Sigmoid colon (tissue), 7 donors: ENCODE results near the gene NFRKB. TPM values are rescaled to one million over a fixed set of nuclear protein-coding genes. Genes with fewer than 3 reads are reported as not detected.

Source experiments
- DNase-seq: peaks from one replicate; pipeline ENCODE4 v3.0.0-alpha.2; 2019
- H3K27ac ChIP-seq, 4 donors: fragments of 200-600 bp; sonication (generic); one replicate each; pipeline ENCODE4 v1.5.1; 2016 to 2019; ENCODE audit warnings: mild to moderate bottlenecking in 1 of 4
- H3K27me3 ChIP-seq, 3 donors: fragments of 200-600 bp; sonication (generic); one replicate each; pipeline ENCODE4 v1.5.1; 2019; ENCODE audit warnings: mild to moderate bottlenecking in 1 of 3
- H3K36me3 ChIP-seq, 4 donors: fragments of 200-600 bp; sonication (generic); one replicate each; pipeline ENCODE4 v1.5.1; 2016 to 2019
- H3K4me1 ChIP-seq, 4 donors: fragments of 200-600 bp; sonication (generic); one replicate each; pipeline ENCODE4 v1.5.1; 2017 to 2019
- H3K4me3 ChIP-seq, 4 donors: fragments of 200-600 bp; sonication (generic); one replicate each; pipeline ENCODE4 v1.5.1; 2017 to 2019; ENCODE audit warnings: mild to moderate bottlenecking in 2 of 4, moderate library complexity in 1 of 4
- H3K9me3 ChIP-seq, 4 donors: fragments of 200-600 bp in 3 of 4; sonication (generic) in 3 of 4; one replicate each; pipeline versions ENCODE4 v1.5.1 to v1.6.1; 2013 to 2019
- CTCF ChIP-seq, 4 experiments: fragments of 450-650 bp in 3 of 4; fragments of 200-600 bp in 1 of 4; IDR thresholded peaks; one replicate each; pipeline ENCODE4 v1.5.1; 2016 to 2019; ENCODE audit warnings: antibody characterized with exemption in 4 of 4, mild to moderate bottlenecking in 3 of 4, moderate library complexity in 2 of 4
- EP300 ChIP-seq, 4 donors: sonication (generic); formaldehyde crosslinking; IDR thresholded peaks; one replicate each; pipeline ENCODE4 v1.6.1; 2017; ENCODE audit warnings: antibody characterized with exemption in 4 of 4
- POLR2A ChIP-seq, 2 donors: fragments of 450-650 bp; IDR thresholded peaks; one replicate each; pipeline ENCODE4 v1.6.1; 2016; ENCODE audit warnings: antibody characterized with exemption in 2 of 2, mild to moderate bottlenecking in 2 of 2, moderate library complexity in 2 of 2
- POLR2AphosphoS5 ChIP-seq, 4 donors: sonication (generic); formaldehyde crosslinking; IDR thresholded peaks; one replicate each; pipeline ENCODE4 v1.6.1; 2017; ENCODE audit warnings: antibody characterized with exemption in 4 of 4
- WGBS, 2 donors: extraction: QIAGEN DNeasy Blood & Tissue Kit; methylation state at CpG; one replicate each; pipeline ENCODE4 v1.1.7; 2013; 5-methylcytosine and 5-hydroxymethylcytosine counted together
- intact Hi-C: fragments of 100-400 bp; cut with DNase I; formaldehyde crosslinking; loops from one replicate; pipeline ENCODE4 v1.15.1; 2023
- polyA plus RNA-seq, 3 donors: library from polyadenylated mRNA; stranded (reverse); fragments of 200-250 nt; gene quantifications; one replicate each; pipeline ENCODE4 v1.2.3, GENCODE V29; 2013
- total RNA-seq, 4 donors: library from RNA; depleted of rRNA; stranded (reverse); fragments of >200 nt; gene quantifications; one replicate each; pipeline ENCODE4 v1.1.0, GENCODE V29; 2016
- donor health status: healthy with polysubstance abuse.
- donor health status: Bipolar disorder and iron deficiency.
- donor health status: healthy.

Gene NFRKB
- total and polyA plus RNA-seq, 7 donors: 3.5 to 24.7 (median 20.7) TPM

- no peak overlapping the region for H3K4me3 ChIP-seq
- peaks cover 0 to 16% (median 2%) of the 10 kb centered on the region in 4 donors for H3K36me3 ChIP-seq
- intact Hi-C loops: no loop called here
- WGBS, 2 donors: 92% methylated on average over 8 of the region's 8 CpGs
- H3K27ac ChIP-seq: no peak overlapping the region
- peaks cover 0 to 4% (median 2%) of the 10 kb centered on the region in 4 donors for H3K4me1 ChIP-seq
- H3K9me3 ChIP-seq: no peaks in the 10 kb centered on the region
- no peak for DNase-seq
- TF ChIP-seq EP300 (IDR thresholded peaks at IDR 0.05) (no peak), POLR2AphosphoS5 (IDR thresholded peaks at IDR 0.05) (no peak), POLR2A (IDR thresholded peaks at IDR 0.05) (no peak), CTCF (IDR thresholded peaks at IDR 0.05) (no peak)
- no peaks in the 10 kb centered on the region for H3K27me3 ChIP-seq
Observed at GRCh38 chr11:129856036-129856435, 39.3 kb downstream of the NFRKB start.

GRCh38 chr11:129855086-129855485 lies 40.3 kb downstream of the NFRKB start:
- WGBS, 2 donors: 92% methylated on average over 11 of the region's 11 CpGs
- intact Hi-C loops: no loop called here
- TF ChIP-seq EP300 (IDR thresholded peaks at IDR 0.05) (no peak), POLR2A (IDR thresholded peaks at IDR 0.05) (no peak), POLR2AphosphoS5 (IDR thresholded peaks at IDR 0.05) (no peak), CTCF (IDR thresholded peaks at IDR 0.05) (no peak)
- Histone ChIP-seq H3K4me1 (peaks cover 0 to 4% (median 2%) of the 10 kb centered on the region in 4 donors), H3K36me3 (peaks cover 0 to 10% (median 1%) of the 10 kb centered on the region in 4 donors), H3K4me3 (no peak overlapping the region), H3K27me3 (no peaks in the 10 kb centered on the region), H3K9me3 (no peaks in the 10 kb centered on the region), H3K27ac (no peak overlapping the region)
- no peak for DNase-seq

DNA sequence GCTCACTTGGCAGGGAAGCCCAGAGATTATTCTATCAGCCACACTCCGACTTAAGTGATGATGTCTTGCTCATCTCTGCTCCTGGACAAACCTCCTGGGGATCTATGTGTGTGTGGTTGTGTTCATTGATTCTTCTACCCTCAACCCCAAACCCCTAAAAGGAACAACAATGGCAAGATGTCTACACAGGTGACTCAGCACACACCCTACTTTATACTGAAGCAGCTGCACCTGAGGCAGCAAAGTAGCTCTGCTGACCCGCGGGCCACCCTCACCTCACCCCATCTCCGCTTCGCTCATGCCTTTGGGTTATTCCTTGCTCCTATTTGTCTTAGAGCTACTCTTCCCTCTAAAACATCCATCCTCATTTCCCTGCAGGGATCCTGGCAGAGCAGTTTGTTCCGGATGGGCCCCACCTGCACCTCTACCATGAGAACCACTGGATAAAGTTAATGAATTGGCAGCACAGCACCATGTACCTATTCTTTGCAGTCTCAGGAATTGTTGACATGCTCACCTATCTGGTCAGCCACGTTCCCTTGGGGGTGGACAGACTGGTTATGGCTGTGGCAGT lies 41.1 kb downstream of the NFRKB start:
- WGBS, 2 donors: 65 to 86% methylated on average over 7 of the region's 7 CpGs
- H3K4me1 ChIP-seq: peaks cover 0 to 4% (median 2%) of the 10 kb centered on the region in 4 donors
- H3K27me3 ChIP-seq: no peaks in the 10 kb centered on the region
- no peak for DNase-seq
- H3K4me3 ChIP-seq: no peak overlapping the region
- no peaks in the 10 kb centered on the region for H3K9me3 ChIP-seq
- peaks cover 0 to 4% (median 0%) of the 10 kb centered on the region in 4 donors for H3K36me3 ChIP-seq
- no peak overlapping the region for H3K27ac ChIP-seq
- TF ChIP-seq EP300 (IDR thresholded peaks at IDR 0.05) (no peak), POLR2A (IDR thresholded peaks at IDR 0.05) (no peak), CTCF (IDR thresholded peaks at IDR 0.05) (no peak), POLR2AphosphoS5 (IDR thresholded peaks at IDR 0.05) (no peak)
- intact Hi-C loops: no loop called here

- Histone ChIP-seq H3K27ac (no peak overlapping the region), H3K9me3 (no peaks in the 10 kb centered on the region), H3K4me1 (peaks cover 0 to 4% (median 2%) of the 10 kb centered on the region in 4 donors), H3K4me3 (no peak overlapping the region), H3K36me3 (no peaks in the 10 kb centered on the region), H3K27me3 (no peaks in the 10 kb centered on the region)
- no peak for DNase-seq
- TF ChIP-seq CTCF (IDR thresholded peaks at IDR 0.05): no peak
- TF ChIP-seq POLR2A (IDR thresholded peaks at IDR 0.05): no peak
- no peak for TF ChIP-seq EP300 (IDR thresholded peaks at IDR 0.05)
- no peak for TF ChIP-seq POLR2AphosphoS5 (IDR thresholded peaks at IDR 0.05)
- 6 to 26% methylated on average over 10 of the region's 10 CpGs for WGBS, 2 donors
- intact Hi-C loops: no loop called here
Observed at GRCh38 chr11:129853518-129854231, 41.7 kb downstream of the NFRKB start.
